Neural progenitor cell (in vitro differentiated cells): ENCODE measurements around the gene SETDB2.

Experiments
- EZH2 ChIP-seq: fragments of 200-600 bp; sonication (generic); IDR thresholded peaks from 2 replicates; pipeline ENCODE4 v1.6.1; 2017; ENCODE audit warnings: antibody characterized with exemption, mild to moderate bottlenecking, moderate library complexity
- TF ChIP-seq, protein P1 (sequence below): fragments of 200-600 bp; sonication (generic); IDR thresholded peaks from 2 replicates; pipeline ENCODE4 v1.5.1; 2017; ENCODE audit warnings: antibody characterized with exemption, mild to moderate bottlenecking

DNA sequence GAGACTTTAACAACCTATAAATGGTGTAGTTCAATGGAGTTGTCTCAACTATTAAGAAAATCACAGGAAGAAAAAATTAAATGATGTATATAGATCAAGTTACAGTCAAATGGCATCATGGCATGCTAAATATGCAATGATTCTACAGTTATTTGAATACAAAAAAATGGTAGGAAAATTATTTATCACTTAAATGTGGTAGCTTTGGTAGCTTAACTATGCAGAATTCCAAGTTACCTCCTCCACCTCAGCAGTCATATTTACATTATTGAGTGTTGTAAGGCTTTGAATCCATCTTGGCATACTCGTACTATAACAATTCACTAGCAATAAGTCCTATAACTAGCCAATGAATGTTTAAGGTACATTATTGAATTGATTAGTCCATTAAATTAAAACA is 37.0 kb upstream of the SETDB2 start:
- TF ChIP-seq EZH2, result no peak
- TF ChIP-seq, protein P1, sequence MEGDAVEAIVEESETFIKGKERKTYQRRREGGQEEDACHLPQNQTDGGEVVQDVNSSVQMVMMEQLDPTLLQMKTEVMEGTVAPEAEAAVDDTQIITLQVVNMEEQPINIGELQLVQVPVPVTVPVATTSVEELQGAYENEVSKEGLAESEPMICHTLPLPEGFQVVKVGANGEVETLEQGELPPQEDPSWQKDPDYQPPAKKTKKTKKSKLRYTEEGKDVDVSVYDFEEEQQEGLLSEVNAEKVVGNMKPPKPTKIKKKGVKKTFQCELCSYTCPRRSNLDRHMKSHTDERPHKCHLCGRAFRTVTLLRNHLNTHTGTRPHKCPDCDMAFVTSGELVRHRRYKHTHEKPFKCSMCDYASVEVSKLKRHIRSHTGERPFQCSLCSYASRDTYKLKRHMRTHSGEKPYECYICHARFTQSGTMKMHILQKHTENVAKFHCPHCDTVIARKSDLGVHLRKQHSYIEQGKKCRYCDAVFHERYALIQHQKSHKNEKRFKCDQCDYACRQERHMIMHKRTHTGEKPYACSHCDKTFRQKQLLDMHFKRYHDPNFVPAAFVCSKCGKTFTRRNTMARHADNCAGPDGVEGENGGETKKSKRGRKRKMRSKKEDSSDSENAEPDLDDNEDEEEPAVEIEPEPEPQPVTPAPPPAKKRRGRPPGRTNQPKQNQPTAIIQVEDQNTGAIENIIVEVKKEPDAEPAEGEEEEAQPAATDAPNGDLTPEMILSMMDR, result no peak
